Smooth muscle cell (in vitro differentiated cells): ENCODE data around the gene FLRT1. TPM values are rescaled to one million over a fixed set of nuclear protein-coding genes. Genes with fewer than 3 reads are reported as not detected.

Experiments
- DNase-seq: peaks from one replicate; lab custom pipeline; 2025; ENCODE audit not compliant: unreplicated experiment; lab: John Stamatoyannopoulos, UW
- H2AFZ ChIP-seq: fragments of 200-600 bp; sonication (generic); 2 replicates; pipeline ENCODE4 v1.6.0; 2016; ENCODE audit warnings: antibody characterized with exemption, low read depth, mild to moderate bottlenecking
- H3F3A ChIP-seq: fragments of 200-600 bp; sonication (generic); 2 replicates; pipeline ENCODE4 v1.6.0; 2017; ENCODE audit warnings: antibody characterized with exemption, low read depth
- H3K27ac ChIP-seq: fragments of 200-600 bp; sonication (generic); 2 replicates; pipeline ENCODE4 v1.5.1; 2016; ENCODE audit warnings: low read depth, mild to moderate bottlenecking
- H3K27me3 ChIP-seq: fragments of 200-600 bp; sonication (generic); 2 replicates; pipeline ENCODE4 v1.6.1; 2016; ENCODE audit warnings: low read depth, mild to moderate bottlenecking
- H3K36me3 ChIP-seq: fragments of 200-600 bp; sonication (generic); 2 replicates; pipeline ENCODE4 v1.5.1; 2016; ENCODE audit warnings: low read depth
- H3K4me1 ChIP-seq: fragments of 200-600 bp; sonication (generic); 2 replicates; pipeline ENCODE4 v1.5.1; 2016; ENCODE audit warnings: low read depth
- H3K4me2 ChIP-seq: fragments of 200-600 bp; sonication (generic); 2 replicates; pipeline ENCODE4 v1.6.0; 2016; ENCODE audit warnings: mild to moderate bottlenecking
- H3K4me3 ChIP-seq: fragments of 200-600 bp; sonication (generic); 2 replicates; pipeline ENCODE4 v1.5.1; 2016; ENCODE audit warnings: mild to moderate bottlenecking
- H3K79me2 ChIP-seq: fragments of 200-600 bp; sonication (generic); 2 replicates; pipeline ENCODE4 v1.6.0; 2016; ENCODE audit warnings: low read depth, mild to moderate bottlenecking
- H3K9ac ChIP-seq: fragments of 200-600 bp; sonication (generic); 2 replicates; pipeline ENCODE4 v1.6.0; 2016; ENCODE audit warnings: low read depth
- H3K9me3 ChIP-seq: fragments of 200-600 bp; sonication (generic); replicated peaks from 2 replicates; pipeline ENCODE4 v1.5.1; 2016; ENCODE audit warnings: low read depth
- H4K20me1 ChIP-seq: fragments of 200-600 bp; sonication (generic); 2 replicates; pipeline ENCODE4 v1.6.0; 2016; ENCODE audit warnings: low read depth
- WGBS: methylation state at CpG from one replicate; pipeline ENCODE4 v1.1.7; 2016; ENCODE audit warnings: low lambda C conversion rate; 5-methylcytosine and 5-hydroxymethylcytosine counted together
- polyA plus RNA-seq: library from polyadenylated mRNA; unstranded; fragments of >200 nt; fragmentation: Nextera tagmentation; extraction: Ambion mirVana; gene quantifications from 2 replicates; pipeline ENCODE4 v1.2.1, GENCODE V29; 2016
- total RNA-seq: library from RNA; depleted of rRNA; stranded (reverse); fragments of >200 nt; gene quantifications from 2 replicates; pipeline ENCODE4 v1.2.3, GENCODE V29; 2014
- TF ChIP-seq, protein P1 (sequence below): fragments of 200-600 bp; sonication (generic); IDR thresholded peaks from 2 replicates; pipeline ENCODE4 v1.5.1; 2017; ENCODE audit warnings: borderline replicate concordance, mild to moderate bottlenecking, antibody characterized with exemption; ENCODE audit not compliant: insufficient read depth, poor library complexity, severe bottlenecking

Gene FLRT1
- total and polyA plus RNA-seq, 2 experiments from 2014 or later = 0.26 to 0.76 TPM

DNA sequence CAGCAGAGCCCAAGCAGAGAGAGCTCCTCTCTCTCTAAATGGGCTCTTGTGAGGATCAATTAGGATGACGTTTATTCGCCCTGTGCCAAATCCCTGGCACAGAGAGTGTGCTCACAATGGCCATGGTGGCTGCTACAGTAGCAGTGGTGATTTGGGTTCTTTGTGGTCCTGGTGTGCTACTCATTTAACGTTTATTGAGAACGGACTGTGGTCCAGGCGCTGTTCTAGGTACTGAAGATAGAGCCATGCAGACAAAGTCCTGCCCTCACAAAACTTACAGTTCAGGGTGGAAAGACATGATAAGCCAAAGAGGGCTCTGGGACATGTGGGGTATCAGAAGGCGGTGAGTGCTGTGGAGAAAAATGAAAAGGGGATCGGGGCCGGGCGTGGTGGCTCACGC lies 44.2 kb upstream of the FLRT1 start:
- Histone ChIP-seq H3K27me3 (no peaks in the 10 kb centered on the region), H3F3A (no peaks in the 10 kb centered on the region), H3K79me2 (peaks cover 36% of the 10 kb centered on the region), H3K27ac (no peak overlapping the region), H3K9me3 (no peaks in the 10 kb centered on the region), H2AFZ (no peak overlapping the region), H3K4me2 (no peak overlapping the region), H3K4me1 (peaks cover 8% of the 10 kb centered on the region), H3K9ac (no peak overlapping the region), H3K4me3 (no peak overlapping the region), H4K20me1 (peaks cover 83% of the 10 kb centered on the region), H3K36me3 (no peaks in the 10 kb centered on the region)
- TF ChIP-seq, protein P1, sequence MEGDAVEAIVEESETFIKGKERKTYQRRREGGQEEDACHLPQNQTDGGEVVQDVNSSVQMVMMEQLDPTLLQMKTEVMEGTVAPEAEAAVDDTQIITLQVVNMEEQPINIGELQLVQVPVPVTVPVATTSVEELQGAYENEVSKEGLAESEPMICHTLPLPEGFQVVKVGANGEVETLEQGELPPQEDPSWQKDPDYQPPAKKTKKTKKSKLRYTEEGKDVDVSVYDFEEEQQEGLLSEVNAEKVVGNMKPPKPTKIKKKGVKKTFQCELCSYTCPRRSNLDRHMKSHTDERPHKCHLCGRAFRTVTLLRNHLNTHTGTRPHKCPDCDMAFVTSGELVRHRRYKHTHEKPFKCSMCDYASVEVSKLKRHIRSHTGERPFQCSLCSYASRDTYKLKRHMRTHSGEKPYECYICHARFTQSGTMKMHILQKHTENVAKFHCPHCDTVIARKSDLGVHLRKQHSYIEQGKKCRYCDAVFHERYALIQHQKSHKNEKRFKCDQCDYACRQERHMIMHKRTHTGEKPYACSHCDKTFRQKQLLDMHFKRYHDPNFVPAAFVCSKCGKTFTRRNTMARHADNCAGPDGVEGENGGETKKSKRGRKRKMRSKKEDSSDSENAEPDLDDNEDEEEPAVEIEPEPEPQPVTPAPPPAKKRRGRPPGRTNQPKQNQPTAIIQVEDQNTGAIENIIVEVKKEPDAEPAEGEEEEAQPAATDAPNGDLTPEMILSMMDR = no peak
- no peak for DNase-seq
- WGBS = 97% methylated on average over 10 of the region's 10 CpGs

DNA sequence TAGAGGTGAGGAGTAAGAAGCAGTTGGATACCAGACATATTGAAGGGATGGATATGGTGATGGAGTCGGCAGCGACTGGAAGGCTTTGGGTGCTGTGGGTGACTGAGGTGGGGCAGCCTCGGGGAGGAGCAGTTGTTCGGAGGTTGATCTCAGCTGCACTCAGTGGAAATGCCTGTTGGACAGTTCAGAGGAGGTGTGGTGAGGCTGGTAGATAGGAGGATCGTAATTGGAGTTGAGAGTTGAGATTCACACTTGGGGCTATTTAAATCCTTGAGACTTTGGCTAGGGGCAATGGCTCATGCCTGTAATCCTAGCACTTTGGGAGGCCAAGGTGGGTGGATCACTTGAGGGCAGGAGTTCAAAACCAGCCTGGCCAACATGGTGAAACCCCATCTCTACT lies 42.6 kb upstream of the FLRT1 start:
- Histone ChIP-seq H3K9me3 (no peaks in the 10 kb centered on the region), H3F3A (no peaks in the 10 kb centered on the region), H3K79me2 (peaks cover 20% of the 10 kb centered on the region), H3K4me2 (no peak overlapping the region), H3K27ac (no peak overlapping the region), H3K36me3 (no peaks in the 10 kb centered on the region), H3K27me3 (no peaks in the 10 kb centered on the region), H3K9ac (no peak overlapping the region), H4K20me1 (peaks cover 87% of the 10 kb centered on the region), H3K4me1 (peaks cover under 1% of the 10 kb centered on the region), H2AFZ (no peak overlapping the region), H3K4me3 (no peak overlapping the region)
- TF ChIP-seq, protein P1 = no peak
- 95% methylated on average over 5 of the region's 5 CpGs for WGBS
- DNase-seq = no peak

DNA sequence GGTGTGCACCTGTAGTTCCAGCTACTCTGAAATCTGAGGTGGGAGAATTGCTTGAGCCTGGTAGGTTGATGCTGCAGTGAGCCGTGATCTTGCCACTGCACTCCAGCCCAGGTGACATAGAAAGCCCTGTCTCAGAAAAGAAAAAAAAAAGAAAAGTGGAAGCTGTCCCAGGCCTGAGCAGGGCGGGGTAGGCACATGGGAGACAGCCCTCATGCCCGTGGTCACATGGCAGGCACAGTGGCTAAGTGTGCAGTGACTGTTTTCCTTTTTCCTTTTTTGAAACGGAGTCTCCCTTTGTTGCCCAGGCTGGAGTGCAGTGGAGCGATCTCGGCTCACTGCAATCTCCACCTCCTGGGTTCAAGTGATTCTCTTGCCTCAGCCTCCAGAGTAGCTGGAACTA lies 41.7 kb upstream of the FLRT1 start:
- no peaks in the 10 kb centered on the region for H3K9me3 ChIP-seq
- H3K79me2 ChIP-seq = peaks cover 13% of the 10 kb centered on the region
- no peaks in the 10 kb centered on the region for H3K27me3 ChIP-seq
- H2AFZ ChIP-seq = no peak overlapping the region
- DNase-seq = no peak
- peaks cover 91% of the 10 kb centered on the region for H4K20me1 ChIP-seq
- no peak overlapping the region for H3K27ac ChIP-seq
- H3K4me3 ChIP-seq = no peak overlapping the region
- no peak overlapping the region for H3K9ac ChIP-seq
- H3K4me2 ChIP-seq = no peak overlapping the region
- TF ChIP-seq, protein P1 = no peak
- no peaks in the 10 kb centered on the region for H3K36me3 ChIP-seq
- 91% methylated on average over 6 of the region's 6 CpGs for WGBS
- peaks cover 9% of the 10 kb centered on the region for H3K4me1 ChIP-seq
- no peaks in the 10 kb centered on the region for H3F3A ChIP-seq

GRCh38 chr11:63996512-63996911 lies 39.2 kb upstream of the FLRT1 start:
- Histone ChIP-seq H3K4me2 (no peak overlapping the region), H2AFZ (no peak overlapping the region), H3K4me1 (peaks cover 21% of the 10 kb centered on the region), H3K4me3 (no peak overlapping the region), H3K27me3 (no peaks in the 10 kb centered on the region), H3K9me3 (no peaks in the 10 kb centered on the region), H3F3A (no peaks in the 10 kb centered on the region), H3K36me3 (no peaks in the 10 kb centered on the region), H4K20me1 (peaks cover 87% of the 10 kb centered on the region), H3K9ac (no peak overlapping the region), H3K27ac (no peak overlapping the region), H3K79me2 (peaks cover 4% of the 10 kb centered on the region)
- WGBS = 96% methylated on average over 18 of the region's 18 CpGs
- no peak for DNase-seq
- TF ChIP-seq, protein P1 = no peak
